OCI-LY7 (cell line): ENCODE results near the gene CTH.

Experiments used
- EZH2phosphoT487 ChIP-seq: fragments of 200-600 bp; sonication (generic); IDR thresholded peaks from 2 replicates; pipeline ENCODE4 v1.6.1; 2018; ENCODE audit warnings: low read depth, borderline replicate concordance, mild to moderate bottlenecking, mixed run types, antibody characterized with exemption, low read length, moderate library complexity, mixed read lengths
- TF ChIP-seq, protein P1 (sequence below): fragments of 200-600 bp; sonication (generic); conservative IDR thresholded peaks from 2 replicates; pipeline ENCODE4 v1.5.1; 2014; ENCODE audit warnings: mild to moderate bottlenecking, antibody characterized with exemption, low read length, moderate library complexity, mixed read lengths

DNA sequence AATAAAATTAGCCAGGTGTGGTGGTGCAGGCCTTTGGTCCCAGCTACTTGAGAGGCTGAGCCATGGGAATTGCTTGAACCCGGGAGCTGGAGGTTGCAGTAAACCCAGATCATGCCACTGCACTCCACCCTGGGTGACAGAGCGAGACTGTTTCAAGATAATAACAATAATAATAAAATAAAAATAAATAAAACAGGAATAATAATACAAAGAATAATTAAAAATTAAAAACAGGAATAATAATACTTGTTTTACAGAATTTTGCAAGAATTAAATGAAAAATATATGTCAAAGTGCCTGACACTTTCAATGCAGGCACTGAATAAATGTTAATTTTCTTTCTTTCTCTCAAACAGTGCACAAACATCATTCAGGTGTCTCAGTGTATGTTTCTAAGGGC, 26.5 kb upstream of the CTH start:
- TF ChIP-seq, protein P1, sequence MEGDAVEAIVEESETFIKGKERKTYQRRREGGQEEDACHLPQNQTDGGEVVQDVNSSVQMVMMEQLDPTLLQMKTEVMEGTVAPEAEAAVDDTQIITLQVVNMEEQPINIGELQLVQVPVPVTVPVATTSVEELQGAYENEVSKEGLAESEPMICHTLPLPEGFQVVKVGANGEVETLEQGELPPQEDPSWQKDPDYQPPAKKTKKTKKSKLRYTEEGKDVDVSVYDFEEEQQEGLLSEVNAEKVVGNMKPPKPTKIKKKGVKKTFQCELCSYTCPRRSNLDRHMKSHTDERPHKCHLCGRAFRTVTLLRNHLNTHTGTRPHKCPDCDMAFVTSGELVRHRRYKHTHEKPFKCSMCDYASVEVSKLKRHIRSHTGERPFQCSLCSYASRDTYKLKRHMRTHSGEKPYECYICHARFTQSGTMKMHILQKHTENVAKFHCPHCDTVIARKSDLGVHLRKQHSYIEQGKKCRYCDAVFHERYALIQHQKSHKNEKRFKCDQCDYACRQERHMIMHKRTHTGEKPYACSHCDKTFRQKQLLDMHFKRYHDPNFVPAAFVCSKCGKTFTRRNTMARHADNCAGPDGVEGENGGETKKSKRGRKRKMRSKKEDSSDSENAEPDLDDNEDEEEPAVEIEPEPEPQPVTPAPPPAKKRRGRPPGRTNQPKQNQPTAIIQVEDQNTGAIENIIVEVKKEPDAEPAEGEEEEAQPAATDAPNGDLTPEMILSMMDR, result no peak
- no peak for TF ChIP-seq EZH2phosphoT487
